ENCODE results near the gene SLC35F1. TPM values are rescaled to one million over a fixed set of nuclear protein-coding genes. Genes with fewer than 3 reads are reported as not detected.

Gene SLC35F1
- total RNA-seq, 2 donors from 2014 or later = 1.1 to 1.3 TPM

DNA sequence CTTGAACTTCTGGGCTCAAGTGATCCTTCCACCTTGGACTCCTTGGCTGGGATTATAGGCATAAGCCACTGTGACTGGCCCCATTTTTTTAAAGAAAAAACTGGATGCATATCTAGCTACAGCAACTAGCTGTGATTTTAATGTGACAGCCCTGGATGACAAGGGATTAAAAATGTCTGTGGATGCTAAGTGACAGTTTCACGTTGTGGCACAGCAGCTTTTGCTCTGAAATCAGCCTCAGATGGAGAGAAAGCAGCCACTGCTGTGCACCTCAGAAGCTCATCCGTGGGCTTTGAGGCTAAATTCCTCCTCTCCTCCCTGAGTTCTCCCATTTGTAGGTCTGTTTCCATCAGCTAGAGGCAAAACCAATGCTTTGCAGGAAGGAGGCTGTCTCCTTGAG, 195.3 kb downstream of the SLC35F1 start:
- no peak overlapping the region for H3K4me3 ChIP-seq
- no peak for TF ChIP-seq CTCF (IDR thresholded peaks at IDR 0.05)
- no peak for DNase-seq (ENCODE audit: low spot score)
- H3K27ac ChIP-seq = no peak overlapping the region
- H3K9me3 ChIP-seq = no peaks in the 10 kb centered on the region
- H3K4me1 ChIP-seq = peaks cover 0 to 4% of the 10 kb centered on the region in 2 donors
- no peaks in the 10 kb centered on the region for H3K27me3 ChIP-seq
- H3K36me3 ChIP-seq = no peaks in the 10 kb centered on the region

DNA sequence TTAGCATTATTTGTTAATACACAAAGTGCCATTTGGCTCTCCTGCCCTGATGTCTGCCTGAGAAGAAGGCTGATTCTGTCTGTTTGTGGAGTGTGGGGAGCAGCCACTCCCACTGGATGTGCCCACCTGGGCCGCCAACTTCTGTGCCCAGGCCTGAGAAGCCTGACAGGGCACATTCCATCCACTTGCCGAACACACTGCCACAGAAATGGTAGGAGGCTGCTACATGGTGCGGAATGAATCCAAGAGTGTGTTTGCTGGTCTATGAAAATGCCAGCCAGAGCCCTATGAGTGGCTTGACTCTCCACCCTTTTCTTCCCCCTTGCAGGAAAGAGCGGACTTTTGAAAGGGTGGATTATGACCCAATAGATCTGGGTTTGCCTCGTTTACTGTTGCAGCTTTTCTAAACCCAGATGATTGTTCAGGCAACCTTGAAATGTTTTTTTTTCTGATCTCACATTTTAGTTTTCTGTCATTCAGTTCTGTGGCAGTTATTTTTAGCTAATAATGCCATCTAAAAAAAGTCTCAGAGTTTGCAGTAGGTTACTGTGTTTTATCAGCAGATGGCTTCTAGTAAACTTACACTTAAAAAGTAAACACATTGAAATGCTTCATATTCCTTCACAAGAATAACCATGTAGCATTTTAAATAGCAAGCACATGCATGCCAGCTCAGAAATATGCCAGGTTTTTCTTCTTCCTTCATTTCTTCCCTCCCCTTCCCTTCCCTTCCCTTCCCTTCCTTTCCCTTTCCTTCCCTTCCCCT, 196.5 kb downstream of the SLC35F1 start:
- no peak for DNase-seq (ENCODE audit: low spot score)
- H3K4me1 ChIP-seq = peaks cover 0 to 4% of the 10 kb centered on the region in 2 donors

DNA sequence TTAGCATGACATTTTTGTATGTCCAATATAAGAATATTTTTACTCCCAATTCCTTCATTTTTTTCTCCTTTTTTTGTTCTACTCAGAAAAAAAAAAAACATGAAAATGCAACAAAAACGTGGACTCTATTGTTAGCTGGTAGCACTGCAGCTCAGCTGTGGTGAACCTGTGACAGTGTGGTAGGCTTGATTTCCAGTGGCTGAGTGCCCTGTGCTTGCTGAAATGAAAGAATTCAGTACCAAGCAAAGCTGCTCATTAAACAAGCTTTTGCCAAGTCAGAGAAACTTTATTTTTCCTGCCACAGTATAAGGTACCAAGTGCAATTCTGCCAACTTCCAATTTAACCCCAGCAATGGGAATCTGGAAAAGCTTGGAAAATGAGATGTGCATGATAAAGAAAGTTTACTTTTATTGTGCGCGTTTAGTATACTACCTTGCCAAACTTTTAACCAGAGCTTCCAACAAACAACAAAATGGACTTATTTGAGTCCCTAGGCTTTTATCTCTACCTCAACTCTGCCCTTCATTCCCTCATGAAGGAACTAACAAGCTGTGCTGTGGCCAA, 215.2 kb downstream of the SLC35F1 start:
- no peaks in the 10 kb centered on the region for H3K9me3 ChIP-seq
- H3K36me3 ChIP-seq = no peaks in the 10 kb centered on the region
- H3K4me3 ChIP-seq = no peak overlapping the region
- H3K27me3 ChIP-seq = no peaks in the 10 kb centered on the region
- TF ChIP-seq CTCF (IDR thresholded peaks at IDR 0.05) = no peak
- no peaks in the 10 kb centered on the region for H3K4me1 ChIP-seq
- DNase-seq (ENCODE audit: low spot score) = no peak
- H3K27ac ChIP-seq = no peak overlapping the region

More for the DNA sequence above, 196.5 kb downstream of the SLC35F1 start:
- H3K36me3 ChIP-seq = no peaks in the 10 kb centered on the region
- H3K27ac ChIP-seq = no peak overlapping the region
- H3K27me3 ChIP-seq = no peaks in the 10 kb centered on the region
- H3K4me3 ChIP-seq = no peak overlapping the region
- no peaks in the 10 kb centered on the region for H3K9me3 ChIP-seq
- no peak for TF ChIP-seq CTCF (IDR thresholded peaks at IDR 0.05)

DNA sequence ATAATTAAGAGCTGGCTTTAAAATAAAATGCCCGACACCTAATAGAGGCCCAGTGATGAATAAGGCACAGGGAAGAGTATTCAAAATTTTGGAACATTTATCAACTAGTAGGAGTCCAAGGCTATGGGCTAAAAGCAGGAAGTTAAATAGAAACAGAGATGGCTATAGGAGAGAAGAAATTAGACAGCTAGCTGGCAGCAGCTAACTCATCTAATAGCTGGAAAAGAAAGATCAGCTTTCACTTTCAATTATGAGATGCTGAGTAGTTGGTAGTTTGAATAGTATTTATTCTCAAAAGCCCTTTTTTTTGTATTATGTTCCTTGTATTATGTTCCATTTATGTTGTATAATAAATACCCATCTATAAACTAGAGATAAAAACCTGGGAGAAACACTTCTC, 215.7 kb downstream of the SLC35F1 start:
- H3K27me3 ChIP-seq = no peaks in the 10 kb centered on the region
- TF ChIP-seq CTCF (IDR thresholded peaks at IDR 0.05) = no peak
- H3K27ac ChIP-seq = no peak overlapping the region
- DNase-seq (ENCODE audit: low spot score) = no peak
- no peak overlapping the region for H3K4me3 ChIP-seq
- H3K36me3 ChIP-seq = no peaks in the 10 kb centered on the region
- no peaks in the 10 kb centered on the region for H3K4me1 ChIP-seq
- no peaks in the 10 kb centered on the region for H3K9me3 ChIP-seq

- Histone ChIP-seq H3K9me3 (no peaks in the 10 kb centered on the region), H3K27ac (no peak overlapping the region), H3K4me3 (no peak overlapping the region), H3K4me1 (no peaks in the 10 kb centered on the region), H3K36me3 (no peaks in the 10 kb centered on the region), H3K27me3 (no peaks in the 10 kb centered on the region)
- no peak for TF ChIP-seq CTCF (IDR thresholded peaks at IDR 0.05)
- DNase-seq (ENCODE audit: low spot score) = no peak
Measured at GRCh38 chr6:118123503-118124037, 216.5 kb downstream of the SLC35F1 start.
